ENCODE results near the gene BBS9. TPM values are rescaled to one million over a fixed set of nuclear protein-coding genes. Genes with fewer than 3 reads are reported as not detected.

The BBS9 gene
- total and polyA plus RNA-seq, 2 donors (not counting 3 experiments of a cell fraction or from before 2014, with no cell fraction given) = 5.7 to 17.4 TPM

- H4K20me1 ChIP-seq (replicated peaks; ENCODE audit: control insufficient read depth, extremely low read depth, insufficient read depth, low read length) = no peaks in the 10 kb centered on the region
- no peaks in the 10 kb centered on the region for H3K79me2 ChIP-seq (ENCODE audit: control insufficient read depth, insufficient read depth, low read length)
- no peaks in the 10 kb centered on the region for H3K36me3 ChIP-seq (ENCODE audit: control insufficient read depth in 2 of 2, extremely low read depth in 1 of 2, insufficient read depth in 2 of 2, low read length in 2 of 2)
- no peaks in the 10 kb centered on the region for H3K27me3 ChIP-seq (ENCODE audit: control insufficient read depth in 2 of 2, insufficient read depth in 2 of 2, low read length in 2 of 2)
- ChIA-PET POLR2A (no interaction called here), CTCF (interaction anchor here (2.2 to 2.3 kb wide), 2 partner anchors 10 to 699 kb away, joined by 12 to 14 read pairs; no protein-coding TSS in a partner anchor)
- no peak overlapping the region for H3K4me3 ChIP-seq (replicated peaks in 1 of 3; ENCODE audit: insufficient read depth in 1 of 3, low read depth in 1 of 3, low read length in 3 of 3)
- no TSS peak for BruUV-seq (replicated peaks)
- H3K9me1 ChIP-seq (replicated peaks; ENCODE audit: control insufficient read depth, extremely low read depth, insufficient read depth, low read length) = no peaks in the 10 kb centered on the region
- H3K9ac ChIP-seq (replicated peaks; ENCODE audit: extremely low read depth, insufficient read depth, low read length) = no peak overlapping the region
- peaks cover 6% of the 10 kb centered on the region for H3K4me1 ChIP-seq (ENCODE audit: control insufficient read depth, extremely low read depth, insufficient read depth, low read length)
- no peak overlapping the region for H3K27ac ChIP-seq (ENCODE audit: insufficient read depth, low read depth, low read length)
- no peak for FAIRE-seq
- DNase-seq (ENCODE audit: low read depth, low spot score) = no peak
- no peaks in the 10 kb centered on the region for H3K9me3 ChIP-seq (replicated peaks; ENCODE audit: control insufficient read depth, insufficient read depth, low read length)
- dilution Hi-C loops (cut with MboI; ENCODE audit: extremely low pct_ligation_motif_present, low sequenced_read_pairs) = no loop called here
- no peak overlapping the region for H3K4me2 ChIP-seq (ENCODE audit: insufficient read depth, low read length)
- TF ChIP-seq POLR2A (IDR thresholded peaks at IDR 0.05; ENCODE audit: low read depth, low read length) = no peak
- TF ChIP-seq MYC (IDR thresholded peaks at IDR 0.05; ENCODE audit: low read depth, low read length) = no peak
- TF ChIP-seq JUN (IDR thresholded peaks at IDR 0.05; ENCODE audit: borderline replicate concordance, insufficient read depth, insufficient read length, low read depth) = no peak
- H2AFZ ChIP-seq (ENCODE audit: low read depth, low read length) = no peak overlapping the region
- intact Hi-C loops (cut with micrococcal nuclease) = no loop called here
Observed at GRCh38 chr7:33233659-33234058, 104.3 kb downstream of the BBS9 start.

- H2AFZ ChIP-seq (ENCODE audit: low read depth, low read length) = no peak overlapping the region
- no peak overlapping the region for H3K4me3 ChIP-seq (replicated peaks in 1 of 3; ENCODE audit: insufficient read depth in 1 of 3, low read depth in 1 of 3, low read length in 3 of 3)
- H3K36me3 ChIP-seq (ENCODE audit: control insufficient read depth in 2 of 2, extremely low read depth in 1 of 2, insufficient read depth in 2 of 2, low read length in 2 of 2) = no peaks in the 10 kb centered on the region
- intact Hi-C loops (cut with micrococcal nuclease) (no loop called here), dilution Hi-C loops (cut with MboI; ENCODE audit: extremely low pct_ligation_motif_present, low sequenced_read_pairs) (no loop called here)
- H3K4me1 ChIP-seq (ENCODE audit: control insufficient read depth, extremely low read depth, insufficient read depth, low read length) = peaks cover 6% of the 10 kb centered on the region
- no peaks in the 10 kb centered on the region for H3K9me3 ChIP-seq (replicated peaks; ENCODE audit: control insufficient read depth, insufficient read depth, low read length)
- DNase-seq (ENCODE audit: low read depth, low spot score) (peak; percentile 31), FAIRE-seq (no peak)
- POLR2A ChIA-PET = no interaction called here
- H3K9ac ChIP-seq (replicated peaks; ENCODE audit: extremely low read depth, insufficient read depth, low read length) = no peak overlapping the region
- no peaks in the 10 kb centered on the region for H3K9me1 ChIP-seq (replicated peaks; ENCODE audit: control insufficient read depth, extremely low read depth, insufficient read depth, low read length)
- no peak for TF ChIP-seq JUN (IDR thresholded peaks at IDR 0.05; ENCODE audit: borderline replicate concordance, insufficient read depth, insufficient read length, low read depth)
- TF ChIP-seq POLR2A (IDR thresholded peaks at IDR 0.05; ENCODE audit: low read depth, low read length) = no peak
- no peak for TF ChIP-seq POLR2AphosphoS5 (IDR thresholded peaks at IDR 0.05; ENCODE audit: insufficient read depth, low read depth, low read length)
- no peaks in the 10 kb centered on the region for H3K27me3 ChIP-seq (ENCODE audit: control insufficient read depth in 2 of 2, insufficient read depth in 2 of 2, low read length in 2 of 2)
- peak overlapping the region; percentile 21 for H3K4me2 ChIP-seq (ENCODE audit: insufficient read depth, low read length)
- H3K27ac ChIP-seq (ENCODE audit: insufficient read depth, low read depth, low read length) = no peak overlapping the region
- H3K79me2 ChIP-seq (ENCODE audit: control insufficient read depth, insufficient read depth, low read length) = no peaks in the 10 kb centered on the region
- CTCF ChIA-PET = interaction anchor here (1.0 to 3.8 kb wide), 5 partner anchors 9 to 696 kb away, joined by 3 to 34 read pairs (median 6); no protein-coding TSS in a partner anchor
- no TSS peak for BruUV-seq (replicated peaks)
- no peaks in the 10 kb centered on the region for H4K20me1 ChIP-seq (replicated peaks; ENCODE audit: control insufficient read depth, extremely low read depth, insufficient read depth, low read length)
Observed at GRCh38 chr7:33237036-33237435, 107.7 kb downstream of the BBS9 start.

Data from endothelial cell of umbilical vein (primary cell).